Lung (tissue), 12 donors: ENCODE measurements around the gene MERTK. TPM values are rescaled to one million over a fixed set of nuclear protein-coding genes. Genes with fewer than 3 reads are reported as not detected.

ENCODE experiments used
- ATAC-seq: fragments of 200-7000 bp; cut with Tn5 transposase; one replicate; pipeline ENCODE4 v1.9.1; 2020; ENCODE audit warnings: moderate number of reproducible peaks; ENCODE audit not compliant: insufficient read depth, low FRiP score
- DNase-seq, 3 donors: peaks; one replicate each; pipeline ENCODE4 v3.0.0-alpha.2; 2013 to 2017
- H3K27ac ChIP-seq, 2 donors: one replicate each; pipeline ENCODE4 v1.5.1; 2013; ENCODE audit warnings: mild to moderate bottlenecking in 2 of 2, moderate library complexity in 2 of 2, control low read depth in 1 of 2, inconsistent platforms in 1 of 2, low read depth in 1 of 2, low read length in 1 of 2
- H3K27me3 ChIP-seq, 3 donors: one replicate each; pipeline ENCODE4 v1.5.1; 2013; ENCODE audit warnings: low read length in 2 of 3; ENCODE audit not compliant: control insufficient read depth in 3 of 3, insufficient read depth in 3 of 3
- H3K36me3 ChIP-seq, 4 donors: one replicate each; pipeline ENCODE4 v1.5.1; 2013; ENCODE audit warnings: low read length in 4 of 4, mild to moderate bottlenecking in 1 of 4, moderate library complexity in 1 of 4; ENCODE audit not compliant: control insufficient read depth in 4 of 4, insufficient read depth in 4 of 4
- H3K4me1 ChIP-seq, 5 donors: one replicate each; pipeline ENCODE4 v1.5.1; 2013; ENCODE audit warnings: low read length in 5 of 5, mild to moderate bottlenecking in 2 of 5, moderate library complexity in 1 of 5; ENCODE audit not compliant: control insufficient read depth in 5 of 5, insufficient read depth in 5 of 5
- H3K4me3 ChIP-seq: one replicate; pipeline ENCODE4 v1.5.1; 2013; ENCODE audit warnings: mild to moderate bottlenecking, control low read depth, moderate library complexity
- H3K9ac ChIP-seq, 2 donors: one replicate each; pipeline ENCODE4 v1.5.1; 2013; ENCODE audit warnings: low read length in 2 of 2, control low read depth in 1 of 2; ENCODE audit not compliant: insufficient read depth in 1 of 2
- H3K9me3 ChIP-seq, 4 donors: one replicate each; pipeline ENCODE4 v1.5.1; 2013; ENCODE audit warnings: low read length in 3 of 4, mild to moderate bottlenecking in 1 of 4, moderate library complexity in 1 of 4; ENCODE audit not compliant: control insufficient read depth in 4 of 4, insufficient read depth in 3 of 4
- WGBS, 2 donors: extraction: QIAGEN DNeasy Blood & Tissue Kit; methylation state at CpG; one replicate each; pipeline ENCODE4 v1.1.7; 2013; 5-methylcytosine and 5-hydroxymethylcytosine counted together
- polyA plus RNA-seq, 2 donors: library from polyadenylated mRNA; stranded (reverse); fragments of 200-250 nt; gene quantifications; one replicate each; pipeline ENCODE4 v1.2.1, GENCODE V29; 2013
- total RNA-seq, 2 donors: library from RNA; depleted of rRNA in 1 of 2; stranded (reverse); fragments of >200 nt in 1 of 2; gene quantifications; one replicate each; pipeline ENCODE4 v1.2.1, GENCODE V29; 2014 to 2021
- TF ChIP-seq, protein P1 (sequence below): IDR thresholded peaks from 2 replicates; pipeline ENCODE4 v1.5.1; 2012; ENCODE audit warnings: mild to moderate bottlenecking; ENCODE audit errors: control extremely low read depth, extremely low read depth
- donor health status: control.
- donor health status: control.
- donor health status: Bipolar disorder and iron deficiency.
- donor health status: healthy.
- donor health status: DM: yes; HTN: yes; CAD: no.

MERTK gene
- total and polyA plus RNA-seq, 4 donors: 5.5 to 33.1 (median 22.4) TPM

DNA sequence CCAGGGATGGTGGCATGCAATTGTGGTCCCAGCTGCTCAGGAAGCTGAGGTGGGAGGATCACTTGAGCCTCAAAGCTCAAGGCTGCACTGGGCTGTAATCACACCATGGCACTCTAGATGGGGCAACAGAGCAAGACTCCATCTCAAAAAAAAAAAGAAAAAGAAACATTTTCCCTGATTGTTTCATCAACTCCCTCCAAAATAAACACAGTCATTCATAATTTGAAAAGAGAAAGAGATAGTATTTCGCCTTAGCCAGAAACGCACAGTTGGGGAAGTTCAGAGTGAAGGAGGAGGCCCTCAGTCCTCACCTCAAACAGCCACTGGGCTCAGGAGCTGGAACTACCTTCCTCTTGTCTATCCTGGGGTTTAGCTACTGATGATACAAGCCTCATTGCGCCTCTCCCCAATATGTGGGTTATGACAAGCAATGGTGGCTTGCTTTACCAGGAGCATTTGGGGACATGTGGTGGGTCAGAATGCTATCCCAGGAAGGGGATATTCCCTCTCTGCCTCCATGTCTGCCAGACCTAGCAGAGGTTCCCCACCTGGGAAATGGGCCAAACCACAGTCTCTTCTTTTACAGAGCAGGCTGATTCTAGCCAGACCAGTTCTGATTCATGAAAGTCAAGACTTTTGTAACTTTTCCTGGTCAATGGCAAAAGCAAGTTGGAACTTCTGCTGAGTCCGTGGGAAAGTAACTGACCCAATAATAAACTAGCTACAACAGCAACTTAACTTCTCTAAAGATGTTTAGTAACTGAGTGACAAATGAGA is 134.5 kb downstream of the MERTK start:
- H3K9ac ChIP-seq: no peak overlapping the region
- H3K4me3 ChIP-seq: no peak overlapping the region
- H3K9me3 ChIP-seq: no peaks in the 10 kb centered on the region
- H3K4me1 ChIP-seq: peaks cover 0 to 17% (median 4%) of the 10 kb centered on the region in 5 donors
- H3K27ac ChIP-seq: peak overlapping the region in 1 of 2 donors; percentile 89
- no peaks in the 10 kb centered on the region for H3K27me3 ChIP-seq
- no peaks in the 10 kb centered on the region for H3K36me3 ChIP-seq
- ATAC-seq (peak; percentile 61), DNase-seq (peak in 2 of 3 donors; percentile 27 to 51)
- TF ChIP-seq, protein P1, sequence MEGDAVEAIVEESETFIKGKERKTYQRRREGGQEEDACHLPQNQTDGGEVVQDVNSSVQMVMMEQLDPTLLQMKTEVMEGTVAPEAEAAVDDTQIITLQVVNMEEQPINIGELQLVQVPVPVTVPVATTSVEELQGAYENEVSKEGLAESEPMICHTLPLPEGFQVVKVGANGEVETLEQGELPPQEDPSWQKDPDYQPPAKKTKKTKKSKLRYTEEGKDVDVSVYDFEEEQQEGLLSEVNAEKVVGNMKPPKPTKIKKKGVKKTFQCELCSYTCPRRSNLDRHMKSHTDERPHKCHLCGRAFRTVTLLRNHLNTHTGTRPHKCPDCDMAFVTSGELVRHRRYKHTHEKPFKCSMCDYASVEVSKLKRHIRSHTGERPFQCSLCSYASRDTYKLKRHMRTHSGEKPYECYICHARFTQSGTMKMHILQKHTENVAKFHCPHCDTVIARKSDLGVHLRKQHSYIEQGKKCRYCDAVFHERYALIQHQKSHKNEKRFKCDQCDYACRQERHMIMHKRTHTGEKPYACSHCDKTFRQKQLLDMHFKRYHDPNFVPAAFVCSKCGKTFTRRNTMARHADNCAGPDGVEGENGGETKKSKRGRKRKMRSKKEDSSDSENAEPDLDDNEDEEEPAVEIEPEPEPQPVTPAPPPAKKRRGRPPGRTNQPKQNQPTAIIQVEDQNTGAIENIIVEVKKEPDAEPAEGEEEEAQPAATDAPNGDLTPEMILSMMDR: no peak
- 45 to 52% methylated on average over 4 of the region's 4 CpGs for WGBS, 2 donors

DNA sequence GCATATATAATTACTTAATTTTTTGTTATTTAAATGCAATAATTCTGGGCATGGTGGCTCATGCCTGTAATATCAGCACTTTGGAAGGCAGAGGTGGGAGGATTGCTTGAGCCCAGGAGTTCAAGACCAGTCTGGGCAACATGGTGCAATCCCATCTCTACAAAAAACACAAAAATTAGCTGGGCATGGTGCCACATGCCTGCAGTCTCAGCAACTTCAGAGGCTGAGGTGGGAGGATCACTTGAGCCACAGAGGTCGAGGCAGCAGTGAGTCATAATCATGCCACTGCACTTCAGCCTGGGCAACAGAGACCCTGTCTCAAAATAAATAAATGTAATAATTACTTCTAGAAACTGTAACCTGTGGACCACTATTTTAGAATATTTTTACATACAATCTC is 135.2 kb downstream of the MERTK start:
- H3K4me1 ChIP-seq: peaks cover 0 to 17% (median 4%) of the 10 kb centered on the region in 5 donors
- H3K36me3 ChIP-seq: no peaks in the 10 kb centered on the region
- no peaks in the 10 kb centered on the region for H3K9me3 ChIP-seq
- no peak for ATAC-seq
- H3K27ac ChIP-seq: no peak overlapping the region
- DNase-seq: no peak
- WGBS, 2 donors: 50 to 52% methylated on average over 1 of the region's 1 CpG
- TF ChIP-seq, protein P1: no peak
- H3K9ac ChIP-seq: no peak overlapping the region
- no peak overlapping the region for H3K4me3 ChIP-seq
- no peaks in the 10 kb centered on the region for H3K27me3 ChIP-seq

DNA sequence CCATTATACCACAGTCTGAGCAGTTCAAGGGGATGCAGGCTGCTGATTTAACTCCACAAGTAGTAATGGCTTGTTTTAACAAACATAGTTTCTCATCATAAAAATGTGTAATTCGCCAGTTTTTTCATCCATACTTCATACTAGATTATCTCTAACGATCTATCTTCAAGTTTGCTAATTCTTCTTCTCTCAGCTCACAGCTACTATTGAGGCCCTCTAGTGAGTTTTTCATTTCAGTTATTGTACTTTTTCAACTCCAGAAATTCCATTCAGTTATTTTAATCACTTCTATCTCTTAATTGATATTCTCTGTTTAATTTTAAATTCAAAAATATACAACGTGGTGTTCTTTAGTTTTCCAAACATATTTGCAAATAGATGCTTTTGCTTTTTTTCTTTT is 136.5 kb downstream of the MERTK start:
- Histone ChIP-seq H3K36me3 (no peaks in the 10 kb centered on the region), H3K9me3 (peaks cover 0 to 1% (median 0%) of the 10 kb centered on the region in 4 donors), H3K4me1 (peaks cover 0 to 17% (median 4%) of the 10 kb centered on the region in 5 donors), H3K4me3 (no peak overlapping the region), H3K27ac (no peak overlapping the region), H3K9ac (no peak overlapping the region), H3K27me3 (no peaks in the 10 kb centered on the region)
- TF ChIP-seq, protein P1: no peak
- no peak for ATAC-seq
- DNase-seq: no peak
- WGBS, 2 donors: 82 to 84% methylated on average over 3 of the region's 3 CpGs
